B cell (primary cell): ENCODE measurements around the gene FAM184B. TPM values are rescaled to one million over a fixed set of nuclear protein-coding genes. Genes with fewer than 3 reads are reported as not detected.

Source experiments
- ATAC-seq: fragments of 200-7000 bp; cut with Tn5 transposase; one replicate; pipeline ENCODE4 v1.10.0; 2021; ENCODE audit warnings: low read depth, mild to moderate bottlenecking, moderate number of reproducible peaks, moderate library complexity
- CTCF ChIA-PET: fragments of 350-600 bp; sonication (Branson Sonifier 250); formaldehyde crosslinking; loops from one replicate; lab custom pipeline; 2021; ENCODE audit warnings: antibody characterized with exemption, inconsistent platforms; lab: Charles Lee
- POLR2A ChIA-PET: fragments of 350-600 bp; sonication (Branson Sonifier 250); formaldehyde crosslinking; loops from one replicate; lab custom pipeline; 2021; ENCODE audit warnings: antibody characterized with exemption; lab: Charles Lee
- DNase-seq: peaks from one replicate; pipeline ENCODE4 v3.0.0; 2013
- H2AFZ ChIP-seq: 2 replicates; pipeline ENCODE4 v1.6.1; 2012; ENCODE audit warnings: mild to moderate bottlenecking, low read depth, low read length; ENCODE audit not compliant: insufficient read depth, poor library complexity, severe bottlenecking
- H3K27ac ChIP-seq, 2 donors: 1 replicate in 1 of 2; 2 replicates in 1 of 2; pipeline ENCODE4 v1.5.1; 2012 to 2013; ENCODE audit warnings: low read length in 2 of 2, mild to moderate bottlenecking in 2 of 2, moderate library complexity in 1 of 2
- H3K27me3 ChIP-seq, 4 experiments: fragments of 200-600 bp in 1 of 4; sonication (generic) in 1 of 4; replicated peaks in 1 of 4; 1 replicate in 2 of 4; 2 replicates in 2 of 4; pipeline versions ENCODE4 v1.6.1 to v1.7.0; 2013 to 2016; ENCODE audit warnings: low read length in 3 of 4, mild to moderate bottlenecking in 2 of 4, mixed read lengths in 1 of 4, moderate library complexity in 1 of 4; ENCODE audit not compliant: insufficient read depth in 4 of 4, control insufficient read depth in 3 of 4; ENCODE audit errors: control extremely low read depth in 1 of 4
- H3K36me3 ChIP-seq, 2 experiments: replicated peaks in 1 of 2; 1 replicate in 1 of 2; 2 replicates in 1 of 2; pipeline versions ENCODE4 v1.6.1 to v1.7.1; 2013; ENCODE audit warnings: low read length in 1 of 2; ENCODE audit not compliant: insufficient read depth in 2 of 2, control insufficient read depth in 1 of 2; ENCODE audit errors: control extremely low read depth in 1 of 2, extremely low read depth in 1 of 2
- H3K4me1 ChIP-seq, 2 donors: fragments of 200-600 bp in 1 of 2; sonication (generic) in 1 of 2; 1 replicate in 1 of 2; 2 replicates in 1 of 2; pipeline versions ENCODE4 v1.5.1 to v1.6.1; 2013 to 2017; ENCODE audit warnings: low read length in 2 of 2; ENCODE audit not compliant: control insufficient read depth in 2 of 2, insufficient read depth in 2 of 2
- H3K4me2 ChIP-seq: replicated peaks from 2 replicates; pipeline ENCODE3; 2012; ENCODE audit warnings: mild to moderate bottlenecking, low read depth, low read length; ENCODE audit not compliant: poor library complexity, severe bottlenecking
- H3K4me3 ChIP-seq, 5 experiments: fragments of 200-600 bp in 1 of 5; sonication (generic) in 1 of 5; 1 replicate in 3 of 5; 2 replicates in 2 of 5; pipeline versions ENCODE4 v1.5.1 to v1.7.0; 2011 to 2016; ENCODE audit warnings: low read length in 4 of 5, mild to moderate bottlenecking in 4 of 5, low read depth in 2 of 5, control low read depth in 1 of 5, moderate library complexity in 1 of 5; ENCODE audit not compliant: insufficient read depth in 1 of 5; ENCODE audit errors: control extremely low read depth in 1 of 5, extremely low read depth in 1 of 5
- H3K79me2 ChIP-seq: fragments of 200-600 bp; sonication (generic); one replicate; pipeline ENCODE4 v1.6.0; 2016; ENCODE audit warnings: low read length; ENCODE audit not compliant: control insufficient read depth, insufficient read depth
- H3K9ac ChIP-seq: fragments of 200-600 bp; sonication (generic); 2 replicates; pipeline ENCODE4 v1.6.1; 2017; ENCODE audit warnings: mild to moderate bottlenecking, low read length, moderate library complexity
- H3K9me3 ChIP-seq, 3 donors: one replicate each; pipeline versions ENCODE4 v1.6.1 to v1.7.1; 2013; ENCODE audit warnings: low read length in 2 of 3; ENCODE audit not compliant: control insufficient read depth in 2 of 3, insufficient read depth in 1 of 3; ENCODE audit errors: control extremely low read depth in 1 of 3
- H4K20me1 ChIP-seq: 2 replicates; pipeline ENCODE4 v1.6.0; 2012; ENCODE audit warnings: mild to moderate bottlenecking, low read length; ENCODE audit not compliant: insufficient read depth, control insufficient read depth, poor library complexity, severe bottlenecking
- H3K27ac Mint-ChIP-seq: one replicate; pipeline ENCODE4 v1.8.0; 2021; ENCODE audit warnings: mixed read lengths
- H3K27me3 Mint-ChIP-seq: one replicate; pipeline ENCODE4 v1.8.0; 2021; ENCODE audit warnings: mixed read lengths
- H3K4me1 Mint-ChIP-seq: one replicate; pipeline ENCODE4 v1.8.0; 2021; ENCODE audit warnings: mixed read lengths
- H3K4me3 Mint-ChIP-seq: one replicate; pipeline ENCODE4 v1.8.0; 2021; ENCODE audit warnings: mixed read lengths
- H3K9me3 Mint-ChIP-seq: one replicate; pipeline ENCODE4 v1.8.0; 2022; ENCODE audit warnings: mixed read lengths; ENCODE audit not compliant: insufficient read depth
- EZH2 ChIP-seq: IDR thresholded peaks from 2 replicates; pipeline ENCODE4 v1.6.1; 2012; ENCODE audit warnings: borderline replicate concordance, low read depth, mild to moderate bottlenecking, moderate library complexity, low read length; ENCODE audit not compliant: insufficient read depth, poor library complexity, severe bottlenecking
- WGBS: methylation state at CpG from one replicate; pipeline ENCODE4 v1.1.5; 2013; ENCODE audit warnings: missing lambda C conversion rate; ENCODE audit not compliant: insufficient coverage; 5-methylcytosine and 5-hydroxymethylcytosine counted together
- intact Hi-C: fragments of 100-400 bp; cut with micrococcal nuclease; formaldehyde crosslinking; loops from one replicate; pipeline ENCODE4 v1.10.0; 2022
- polyA plus RNA-seq: library from polyadenylated mRNA; depleted of rRNA; stranded (reverse); fragments of >200 nt; gene quantifications from 2 replicates; pipeline ENCODE4 v1.2.3, GENCODE V29; 2012
- total RNA-seq, 2 donors: library from RNA; stranded (reverse); fragments of 120-200 nt in 1 of 2; gene quantifications; 1 replicate in 1 of 2; 2 replicates in 1 of 2; pipeline versions ENCODE4 v1.2.3 to v1.2.4, GENCODE V29; 2013 to 2022
- TF ChIP-seq, protein P1 (sequence below): fragments of 200-600 bp; IDR thresholded peaks from one replicate; pipeline ENCODE4 v1.8.0; 2022; ENCODE audit warnings: antibody characterized with exemption, mild to moderate bottlenecking

Gene FAM184B
- total and polyA plus RNA-seq, 2 donors (not counting 1 experiment from before 2014, with no cell fraction given): not detected

DNA sequence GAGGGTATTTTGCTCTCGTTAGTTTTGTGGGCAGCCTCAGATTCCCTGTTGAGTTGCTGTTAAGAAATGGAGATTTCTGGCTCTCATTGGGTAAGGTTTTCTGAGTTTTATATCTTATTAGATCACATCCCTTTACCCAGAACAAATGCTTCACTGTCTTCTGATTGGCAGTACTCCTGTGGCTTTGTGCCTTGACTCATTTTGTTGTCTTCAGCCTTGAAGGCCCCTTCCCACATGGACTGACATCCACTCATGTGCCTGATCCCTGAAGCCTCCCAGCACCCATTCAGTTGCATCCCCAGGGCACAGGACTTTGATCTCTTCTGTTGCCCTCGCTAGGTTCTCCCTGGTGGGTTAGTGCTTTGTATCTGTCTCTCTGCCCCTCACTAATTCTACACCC is 156.6 kb downstream of the FAM184B start:
- H3K79me2 ChIP-seq: peaks cover 38% of the 10 kb centered on the region
- Mint-ChIP-seq H3K4me3 (no peak overlapping the region), H3K4me1 (peaks cover under 1% of the 10 kb centered on the region), H3K9me3 (no peaks in the 10 kb centered on the region), H3K27ac (no peak overlapping the region), H3K27me3 (no peaks in the 10 kb centered on the region)
- no peak overlapping the region for H3K27ac ChIP-seq
- no peak overlapping the region for H3K4me3 ChIP-seq
- no peak overlapping the region for H3K9ac ChIP-seq
- H2AFZ ChIP-seq: no peak overlapping the region
- peaks cover 4 to 87% of the 10 kb centered on the region in 2 experiments for H3K36me3 ChIP-seq
- H3K9me3 ChIP-seq: no peaks in the 10 kb centered on the region
- intact Hi-C loops: no loop called here
- H3K4me2 ChIP-seq: no peak overlapping the region
- CTCF ChIA-PET: no interaction called here
- no CpG with 5 or more reads among the region's 2 CpGs for WGBS
- H3K4me1 ChIP-seq: no peaks in the 10 kb centered on the region
- H3K27me3 ChIP-seq: no peaks in the 10 kb centered on the region
- TF ChIP-seq, protein P1, sequence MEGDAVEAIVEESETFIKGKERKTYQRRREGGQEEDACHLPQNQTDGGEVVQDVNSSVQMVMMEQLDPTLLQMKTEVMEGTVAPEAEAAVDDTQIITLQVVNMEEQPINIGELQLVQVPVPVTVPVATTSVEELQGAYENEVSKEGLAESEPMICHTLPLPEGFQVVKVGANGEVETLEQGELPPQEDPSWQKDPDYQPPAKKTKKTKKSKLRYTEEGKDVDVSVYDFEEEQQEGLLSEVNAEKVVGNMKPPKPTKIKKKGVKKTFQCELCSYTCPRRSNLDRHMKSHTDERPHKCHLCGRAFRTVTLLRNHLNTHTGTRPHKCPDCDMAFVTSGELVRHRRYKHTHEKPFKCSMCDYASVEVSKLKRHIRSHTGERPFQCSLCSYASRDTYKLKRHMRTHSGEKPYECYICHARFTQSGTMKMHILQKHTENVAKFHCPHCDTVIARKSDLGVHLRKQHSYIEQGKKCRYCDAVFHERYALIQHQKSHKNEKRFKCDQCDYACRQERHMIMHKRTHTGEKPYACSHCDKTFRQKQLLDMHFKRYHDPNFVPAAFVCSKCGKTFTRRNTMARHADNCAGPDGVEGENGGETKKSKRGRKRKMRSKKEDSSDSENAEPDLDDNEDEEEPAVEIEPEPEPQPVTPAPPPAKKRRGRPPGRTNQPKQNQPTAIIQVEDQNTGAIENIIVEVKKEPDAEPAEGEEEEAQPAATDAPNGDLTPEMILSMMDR: no peak
- no peak for TF ChIP-seq EZH2
- DNase-seq: no peak
- POLR2A ChIA-PET: no interaction called here
- no peak for ATAC-seq
- peaks cover 38% of the 10 kb centered on the region for H4K20me1 ChIP-seq

GRCh38 chr4:17623451-17624001 is 157.9 kb downstream of the FAM184B start:
- POLR2A ChIA-PET: no interaction called here
- no peaks in the 10 kb centered on the region for H3K9me3 ChIP-seq
- H3K4me3 Mint-ChIP-seq: no peak overlapping the region
- no peak for ATAC-seq
- TF ChIP-seq EZH2: no peak
- TF ChIP-seq, protein P1: no peak
- H3K79me2 ChIP-seq: peaks cover 51% of the 10 kb centered on the region
- H3K4me1 ChIP-seq: peaks cover 3 to 6% of the 10 kb centered on the region in 2 donors
- H3K4me3 ChIP-seq: no peak overlapping the region
- no peak overlapping the region for H3K9ac ChIP-seq
- CTCF ChIA-PET: interaction anchor here (0.9 kb wide), 1 partner anchor 13 kb away, joined by 3 read pairs; no protein-coding TSS in a partner anchor
- H4K20me1 ChIP-seq: peaks cover 51% of the 10 kb centered on the region
- peaks cover 4 to 90% of the 10 kb centered on the region in 2 experiments for H3K36me3 ChIP-seq
- no peak overlapping the region for H3K27ac Mint-ChIP-seq
- WGBS: 96% methylated on average over 7 of the region's 7 CpGs
- H3K27me3 Mint-ChIP-seq: no peaks in the 10 kb centered on the region
- no peaks in the 10 kb centered on the region for H3K9me3 Mint-ChIP-seq
- H3K4me2 ChIP-seq: no peak overlapping the region
- H3K4me1 Mint-ChIP-seq: peaks cover 12% of the 10 kb centered on the region
- no peaks in the 10 kb centered on the region for H3K27me3 ChIP-seq
- DNase-seq: no peak
- no peak overlapping the region for H2AFZ ChIP-seq
- H3K27ac ChIP-seq: no peak overlapping the region
- intact Hi-C loops: no loop called here
